Calu3 (cell line): ENCODE results near the gene ANKRD50. TPM values are rescaled to one million over a fixed set of nuclear protein-coding genes. Genes with fewer than 3 reads are reported as not detected.
A peak's percentile ranks its signal among the peaks of the same experiment; 100 is the strongest.

Experiments used
- BruUV-seq: library from RNA; stranded (reverse); fragments of 400-500 nt; replicated peaks from 2 replicates; lab custom pipeline; 2021; lab: Mats Ljungman, UMichigan
- CTCF ChIA-PET: fragments of 300-600 bp; sonication (Branson Sonifier 250); formaldehyde crosslinking; loops from one replicate; lab custom pipeline; 2022; ENCODE audit warnings: antibody characterized with exemption; lab: Charles Lee
- DNase-seq: peaks from one replicate; pipeline ENCODE4 v3.0.0; 2022
- H3K27ac Mint-ChIP-seq: one replicate; pipeline ENCODE4 v1.8.0; 2022; ENCODE audit warnings: mixed read lengths; ENCODE audit not compliant: unreplicated experiment
- H3K27me3 Mint-ChIP-seq: one replicate; pipeline ENCODE4 v1.8.0; 2022; ENCODE audit warnings: mixed read lengths; ENCODE audit not compliant: unreplicated experiment
- H3K36me3 Mint-ChIP-seq: one replicate; pipeline ENCODE4 v1.8.0; 2022; ENCODE audit warnings: mild to moderate bottlenecking, moderate library complexity, mixed read lengths; ENCODE audit not compliant: insufficient read depth, unreplicated experiment
- H3K4me1 Mint-ChIP-seq: one replicate; pipeline ENCODE4 v1.8.0; 2022; ENCODE audit warnings: mild to moderate bottlenecking, low read depth, mixed read lengths; ENCODE audit not compliant: unreplicated experiment
- H3K4me3 Mint-ChIP-seq: one replicate; pipeline ENCODE4 v1.8.0; 2022; ENCODE audit warnings: mild to moderate bottlenecking, low read depth, moderate library complexity, mixed read lengths; ENCODE audit not compliant: unreplicated experiment
- H3K9me3 Mint-ChIP-seq: one replicate; pipeline ENCODE4 v1.8.0; 2022; ENCODE audit warnings: low read depth, mixed read lengths; ENCODE audit not compliant: unreplicated experiment
- CTCF ChIP-seq: fragments of 200-600 bp; IDR thresholded peaks from one replicate; pipeline ENCODE4 v1.8.0; 2022; ENCODE audit warnings: antibody characterized with exemption; ENCODE audit not compliant: unreplicated experiment
- intact Hi-C: fragments of 100-400 bp; cut with micrococcal nuclease; formaldehyde crosslinking; loops from one replicate; pipeline ENCODE4 v1.10.0; 2022; ENCODE audit not compliant: unreplicated experiment
- total RNA-seq: library from RNA; stranded (reverse); gene quantifications from 2 replicates; pipeline ENCODE4 v1.2.3, GENCODE V29; 2022

Gene ANKRD50
- total RNA-seq, 1 experiment from 2014 or later = 24.3 TPM

- CTCF ChIA-PET = interaction anchor here (0.6 kb wide), 1 partner anchor 519 kb away, joined by 3 read pairs; no protein-coding TSS in a partner anchor
- DNase-seq = peak; percentile 70
- Mint-ChIP-seq H3K27ac (peak overlapping the region; percentile 97), H3K9me3 (no peaks in the 10 kb centered on the region), H3K4me3 (no peak overlapping the region), H3K4me1 (no peaks in the 10 kb centered on the region), H3K36me3 (peaks cover 6% of the 10 kb centered on the region), H3K27me3 (no peaks in the 10 kb centered on the region)
- TF ChIP-seq CTCF = no peak
- TSS peak; percentile 96 for BruUV-seq
- intact Hi-C loops = loop anchor here (5.0 to 10.0 kb wide), 3 partner anchors 234 to 381 kb away; no protein-coding TSS in a partner anchor
Measured at GRCh38 chr4:124713185-124713592, 657 bp upstream of the ANKRD50 start.

GRCh38 chr4:124711471-124712371 is 811 bp downstream of the ANKRD50 start:
- TF ChIP-seq CTCF = no peak
- Mint-ChIP-seq H3K9me3 (no peaks in the 10 kb centered on the region), H3K27ac (peak overlapping the region; percentile 97), H3K4me1 (no peaks in the 10 kb centered on the region), H3K27me3 (no peaks in the 10 kb centered on the region), H3K36me3 (peaks cover 7% of the 10 kb centered on the region), H3K4me3 (no peak overlapping the region)
- peak; percentile 77 for DNase-seq
- intact Hi-C loops = loop anchor here (5.0 to 10.0 kb wide), 3 partner anchors 236 to 379 kb away; no protein-coding TSS in a partner anchor
- CTCF ChIA-PET = interaction anchor here (0.5 to 1.4 kb wide), 3 partner anchors 10 to 406 kb away, joined by 3 to 4 read pairs (median 4); no protein-coding TSS in a partner anchor
- no TSS peak for BruUV-seq

- no peaks in the 10 kb centered on the region for H3K4me1 Mint-ChIP-seq
- no peaks in the 10 kb centered on the region for H3K27me3 Mint-ChIP-seq
- H3K36me3 Mint-ChIP-seq = peaks cover 7% of the 10 kb centered on the region
- no peaks in the 10 kb centered on the region for H3K9me3 Mint-ChIP-seq
- BruUV-seq = no TSS peak
- TF ChIP-seq CTCF = no peak
- H3K4me3 Mint-ChIP-seq = no peak overlapping the region
- CTCF ChIA-PET = interaction anchor here (0.5 to 1.4 kb wide), 3 partner anchors 9 to 406 kb away, joined by 3 to 4 read pairs (median 4); no protein-coding TSS in a partner anchor
- no peak overlapping the region for H3K27ac Mint-ChIP-seq
- no peak for DNase-seq
- intact Hi-C loops = loop anchor here (5.0 to 10.0 kb wide), 3 partner anchors 236 to 379 kb away; no protein-coding TSS in a partner anchor
Measured at GRCh38 chr4:124710911-124711310, 1.6 kb downstream of the ANKRD50 start.

- no peaks in the 10 kb centered on the region for H3K27me3 Mint-ChIP-seq
- no peak overlapping the region for H3K27ac Mint-ChIP-seq
- no TSS peak for BruUV-seq
- CTCF ChIA-PET = no interaction called here
- peak; percentile 2 for DNase-seq
- no peaks in the 10 kb centered on the region for H3K4me1 Mint-ChIP-seq
- H3K4me3 Mint-ChIP-seq = no peak overlapping the region
- no peaks in the 10 kb centered on the region for H3K9me3 Mint-ChIP-seq
- intact Hi-C loops = loop anchor here (5.0 to 10.0 kb wide), 3 partner anchors 237 to 378 kb away; no protein-coding TSS in a partner anchor
- no peak for TF ChIP-seq CTCF
- peaks cover 7% of the 10 kb centered on the region for H3K36me3 Mint-ChIP-seq
Measured at GRCh38 chr4:124710015-124710741, 2.4 kb downstream of the ANKRD50 start.
